ENCODE results near the gene TMEM9.

TMEM9 gene

GRCh38 chr1:201104141-201104540 is 50.1 kb downstream of the TMEM9 start:
- TF ChIP-seq, protein P1, sequence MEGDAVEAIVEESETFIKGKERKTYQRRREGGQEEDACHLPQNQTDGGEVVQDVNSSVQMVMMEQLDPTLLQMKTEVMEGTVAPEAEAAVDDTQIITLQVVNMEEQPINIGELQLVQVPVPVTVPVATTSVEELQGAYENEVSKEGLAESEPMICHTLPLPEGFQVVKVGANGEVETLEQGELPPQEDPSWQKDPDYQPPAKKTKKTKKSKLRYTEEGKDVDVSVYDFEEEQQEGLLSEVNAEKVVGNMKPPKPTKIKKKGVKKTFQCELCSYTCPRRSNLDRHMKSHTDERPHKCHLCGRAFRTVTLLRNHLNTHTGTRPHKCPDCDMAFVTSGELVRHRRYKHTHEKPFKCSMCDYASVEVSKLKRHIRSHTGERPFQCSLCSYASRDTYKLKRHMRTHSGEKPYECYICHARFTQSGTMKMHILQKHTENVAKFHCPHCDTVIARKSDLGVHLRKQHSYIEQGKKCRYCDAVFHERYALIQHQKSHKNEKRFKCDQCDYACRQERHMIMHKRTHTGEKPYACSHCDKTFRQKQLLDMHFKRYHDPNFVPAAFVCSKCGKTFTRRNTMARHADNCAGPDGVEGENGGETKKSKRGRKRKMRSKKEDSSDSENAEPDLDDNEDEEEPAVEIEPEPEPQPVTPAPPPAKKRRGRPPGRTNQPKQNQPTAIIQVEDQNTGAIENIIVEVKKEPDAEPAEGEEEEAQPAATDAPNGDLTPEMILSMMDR (IDR thresholded peaks at IDR 0.05), result no peak
- DNase-seq, result no peak
- Mint-ChIP-seq H3K27ac (no peak overlapping the region), H3K4me1 (peaks cover 29% of the 10 kb centered on the region), H3K4me3 (no peak overlapping the region), H3K9me3 (no peaks in the 10 kb centered on the region), H3K36me3 (ENCODE audit: low read depth) (no peaks in the 10 kb centered on the region), H3K27me3 (ENCODE audit: low read depth, poor library complexity) (peaks cover 17% of the 10 kb centered on the region)

DNA sequence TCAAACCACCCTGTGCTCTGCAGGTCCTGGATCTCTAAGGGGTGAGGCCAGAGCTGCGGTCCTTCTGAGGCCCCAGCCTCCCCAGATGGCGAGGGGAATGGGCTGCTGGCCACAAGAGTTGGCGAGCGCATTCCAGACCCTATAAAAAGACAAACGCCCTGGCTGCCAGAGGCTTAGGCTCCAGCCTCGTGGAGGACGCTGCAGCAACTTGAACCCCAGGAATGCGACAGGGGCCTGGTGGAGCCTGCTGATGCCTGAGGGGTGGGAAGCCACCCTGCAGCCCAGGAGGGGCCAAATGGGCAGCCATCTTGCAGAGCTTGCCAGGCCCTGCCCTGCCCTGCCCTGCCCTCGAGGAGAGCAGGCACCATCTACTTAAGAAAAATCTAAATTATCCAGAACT is 50.6 kb downstream of the TMEM9 start:
- TF ChIP-seq, protein P1 (IDR thresholded peaks at IDR 0.05), result no peak
- no peaks in the 10 kb centered on the region for H3K9me3 Mint-ChIP-seq
- H3K4me3 Mint-ChIP-seq, result no peak overlapping the region
- no peak overlapping the region for H3K27ac Mint-ChIP-seq
- peaks cover 18% of the 10 kb centered on the region for H3K27me3 Mint-ChIP-seq (ENCODE audit: low read depth, poor library complexity)
- no peaks in the 10 kb centered on the region for H3K36me3 Mint-ChIP-seq (ENCODE audit: low read depth)
- H3K4me1 Mint-ChIP-seq, result peaks cover 32% of the 10 kb centered on the region
- DNase-seq, result no peak

GRCh38 chr1:201100169-201100930 is 53.9 kb downstream of the TMEM9 start:
- Mint-ChIP-seq H3K27me3 (ENCODE audit: low read depth, poor library complexity) (peaks cover 6% of the 10 kb centered on the region), H3K9me3 (no peaks in the 10 kb centered on the region), H3K4me1 (peaks cover 60% of the 10 kb centered on the region), H3K4me3 (no peak overlapping the region), H3K27ac (no peak overlapping the region), H3K36me3 (ENCODE audit: low read depth) (no peaks in the 10 kb centered on the region)
- no peak for DNase-seq
- TF ChIP-seq, protein P1 (IDR thresholded peaks at IDR 0.05), result no peak

DNA sequence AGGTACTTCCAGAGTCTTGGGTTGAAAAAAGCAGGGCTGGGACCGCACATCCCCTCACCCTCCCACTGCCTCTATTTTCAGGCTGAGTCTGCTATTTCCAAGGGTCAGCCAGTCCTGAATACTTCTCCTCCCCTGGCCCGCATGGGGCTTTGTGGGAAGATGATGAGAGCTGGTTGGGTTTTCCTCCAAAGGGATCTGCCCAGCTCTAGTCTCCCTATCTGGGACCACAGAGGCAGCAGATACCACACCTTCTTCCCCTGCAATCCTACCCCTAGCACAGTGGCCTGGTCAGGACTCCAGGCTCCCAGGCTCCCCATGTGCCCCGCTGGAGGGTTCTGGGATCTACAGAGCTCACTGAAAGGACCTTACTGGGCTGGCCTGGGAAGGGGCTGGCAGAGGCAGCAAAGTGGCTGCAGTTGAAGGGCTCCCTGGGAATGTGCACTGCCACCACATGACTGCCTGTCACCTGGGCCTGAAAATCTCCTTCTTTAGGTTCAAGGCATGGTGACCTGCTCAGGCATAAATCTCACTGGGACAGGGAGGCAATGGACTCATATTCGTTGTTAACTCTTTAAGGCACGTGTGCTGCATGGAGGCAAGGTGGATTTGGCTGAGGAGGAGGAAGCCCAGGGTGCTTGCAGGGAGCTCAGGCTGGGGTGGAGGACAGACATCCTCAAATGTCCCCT is 55.1 kb downstream of the TMEM9 start:
- H3K27ac Mint-ChIP-seq, result no peak overlapping the region
- H3K4me3 Mint-ChIP-seq, result no peak overlapping the region
- H3K27me3 Mint-ChIP-seq (ENCODE audit: low read depth, poor library complexity), result peaks cover 10% of the 10 kb centered on the region
- TF ChIP-seq, protein P1 (IDR thresholded peaks at IDR 0.05), result no peak
- no peaks in the 10 kb centered on the region for H3K9me3 Mint-ChIP-seq
- H3K36me3 Mint-ChIP-seq (ENCODE audit: low read depth), result no peaks in the 10 kb centered on the region
- no peak for DNase-seq
- H3K4me1 Mint-ChIP-seq, result peaks cover 63% of the 10 kb centered on the region

DNA sequence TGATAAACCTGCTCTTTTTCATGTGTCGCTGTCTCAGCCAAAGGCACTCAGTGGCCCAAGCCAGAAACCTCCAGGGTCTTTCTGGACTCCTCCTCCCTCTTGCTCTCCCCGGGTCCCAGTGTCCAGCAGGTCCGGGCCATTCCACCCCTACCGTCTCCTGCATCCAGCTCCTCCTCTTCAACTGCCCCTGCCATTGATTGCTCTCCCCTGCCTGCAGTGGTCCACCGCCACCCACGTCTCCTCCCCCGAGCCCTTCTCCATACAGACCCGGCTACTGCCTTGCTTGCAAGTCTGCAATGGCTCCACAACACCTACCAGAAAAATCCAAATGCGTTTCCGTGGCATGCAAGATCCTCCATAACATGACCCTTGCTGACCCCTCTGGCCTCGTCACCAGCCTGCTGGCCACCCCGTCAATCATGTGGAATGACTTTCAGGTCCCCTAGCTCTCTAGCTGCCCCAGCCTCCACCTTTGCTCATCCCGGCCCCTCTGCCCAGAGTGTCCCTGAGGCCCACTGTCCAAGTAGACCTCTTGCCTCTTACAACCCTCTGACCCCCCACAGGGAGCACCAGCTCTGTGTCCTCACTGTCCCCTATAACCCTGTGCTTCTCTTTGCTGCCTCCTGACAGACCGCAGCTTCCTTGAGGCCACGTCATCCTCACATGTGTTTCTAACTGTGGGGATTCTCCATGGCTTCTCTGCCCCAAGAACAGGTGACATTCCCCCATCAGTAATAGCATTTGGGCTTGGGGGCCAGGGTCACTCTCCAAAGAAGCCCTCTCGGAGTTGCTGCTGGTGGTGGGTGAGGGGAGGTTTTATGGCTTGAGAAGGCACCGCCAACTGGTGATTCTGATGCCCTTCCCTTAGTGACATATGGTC is 57.1 kb downstream of the TMEM9 start:
- Mint-ChIP-seq H3K36me3 (ENCODE audit: low read depth) (no peaks in the 10 kb centered on the region), H3K9me3 (no peaks in the 10 kb centered on the region), H3K4me3 (peak overlapping the region; percentile 6), H3K27me3 (ENCODE audit: low read depth, poor library complexity) (peaks cover 7% of the 10 kb centered on the region), H3K4me1 (peaks cover 62% of the 10 kb centered on the region), H3K27ac (peak overlapping the region; percentile 30)
- TF ChIP-seq, protein P1 (IDR thresholded peaks at IDR 0.05), result no peak
- DNase-seq, result no peak
